GM21367 (cell line): ENCODE measurements around the gene HSPB2.
A peak's percentile ranks its signal among the peaks of the same experiment; 100 is the strongest.
"Not testable (repeated sequence)": the region's sequence is repeated elsewhere in the genome, so short reads cannot be mapped to it uniquely, and the experiment has no call there.

ENCODE experiments used
- ATAC-seq: cut with Tn5 transposase; IDR thresholded peaks from one replicate; pipeline ENCODE4 v1.9.1; 2021; ENCODE audit not compliant: unreplicated experiment

The HSPB2 gene

GRCh38 chr11:111913031-111913861, 712 bp downstream of the HSPB2 start:
- no peak for ATAC-seq

GRCh38 chr11:111913997-111914396, 1.5 kb downstream of the HSPB2 start:
- ATAC-seq = no peak

GRCh38 chr11:111916768-111917167, 4.2 kb downstream of the HSPB2 start:
- ATAC-seq = no peak

- no peak for ATAC-seq
Measured at GRCh38 chr11:111917312-111917711, 4.8 kb downstream of the HSPB2 start.

- ATAC-seq = no peak
Measured at GRCh38 chr11:111917788-111918187, 5.3 kb downstream of the HSPB2 start.

GRCh38 chr11:111918390-111919256, 6.1 kb downstream of the HSPB2 start, which contains the start of gene C11orf52:
Gene C11orf52, plus strand, starts transcription at chr11:111918913. Its CDS starts 60 bp downstream, at chr11:111918973.
- ATAC-seq = no peak

GRCh38 chr11:111920908-111921307, 8.4 kb downstream of the HSPB2 start:
- no peak for ATAC-seq

GRCh38 chr11:111921541-111922230, 9.2 kb downstream of the HSPB2 start:
- ATAC-seq = no peak

GRCh38 chr11:111922803-111923202, 10.3 kb downstream of the HSPB2 start:
- no peak for ATAC-seq

- ATAC-seq = no peak
Measured at GRCh38 chr11:111923351-111923788, 10.8 kb downstream of the HSPB2 start.

- ATAC-seq = no peak
Measured at GRCh38 chr11:111923951-111924350, 11.4 kb downstream of the HSPB2 start.

- ATAC-seq = no peak
Measured at GRCh38 chr11:111925953-111926352, 13.4 kb downstream of the HSPB2 start.

GRCh38 chr11:111926505-111927391, 14.2 kb downstream of the HSPB2 start:
- peak; percentile 90 for ATAC-seq

- ATAC-seq = no peak
Measured at GRCh38 chr11:111930472-111930871, 17.9 kb downstream of the HSPB2 start.

- ATAC-seq = no peak
Measured at GRCh38 chr11:111932611-111932950, 20.0 kb downstream of the HSPB2 start.

- not testable (repeated sequence) for ATAC-seq
Measured at GRCh38 chr11:111933176-111933575, 20.6 kb downstream of the HSPB2 start.

GRCh38 chr11:111933872-111934271, 21.3 kb downstream of the HSPB2 start:
- ATAC-seq = no peak

- no peak for ATAC-seq
Measured at GRCh38 chr11:111934306-111934705, 21.8 kb downstream of the HSPB2 start.

GRCh38 chr11:111935317-111936039, 22.9 kb downstream of the HSPB2 start:
- ATAC-seq = no peak
